ENCODE results near the gene APBB2. TPM values are rescaled to one million over a fixed set of nuclear protein-coding genes. Genes with fewer than 3 reads are reported as not detected.

The APBB2 gene
- total RNA-seq, 3 donors from 2014 or later (not counting 1 experiment from before 2014, with no cell fraction given), result 0.38 to 0.48 TPM; not detected in 1

DNA sequence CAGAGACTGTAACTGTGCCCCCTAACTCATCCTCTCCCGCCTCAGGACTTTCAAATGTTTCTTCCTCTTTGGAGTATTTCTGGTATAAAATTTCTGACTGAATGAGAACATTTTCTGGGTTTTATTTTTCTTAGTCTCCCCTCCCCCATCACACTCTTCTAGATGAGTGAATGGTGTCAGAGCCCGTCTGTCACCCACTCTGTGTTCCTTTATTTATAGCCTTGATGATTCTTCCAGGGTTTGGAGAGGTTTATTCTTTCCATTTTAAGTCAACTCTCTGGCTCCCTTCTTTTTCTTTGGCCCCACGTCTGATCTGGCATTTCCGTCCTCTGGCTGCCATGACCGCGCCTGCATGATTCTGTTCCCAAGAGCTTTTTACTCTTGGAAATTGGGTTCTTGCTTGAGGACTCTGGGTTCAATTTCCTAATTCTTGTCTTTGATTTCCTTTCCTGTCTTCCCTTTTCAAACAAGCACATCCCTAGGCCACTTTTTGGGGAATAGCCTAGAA, 335.7 kb downstream of the APBB2 start:
- no peaks in the 10 kb centered on the region for H3K4me1 Mint-ChIP-seq
- H3K27ac ChIP-seq (ENCODE audit: low read length), result no peak overlapping the region
- no peaks in the 10 kb centered on the region for H3K9me3 ChIP-seq (ENCODE audit: control insufficient read depth, insufficient read depth, low read length)
- no peaks in the 10 kb centered on the region for H3K36me3 Mint-ChIP-seq
- no peaks in the 10 kb centered on the region for H3K9me3 Mint-ChIP-seq
- H3K36me3 ChIP-seq (ENCODE audit: control insufficient read depth, insufficient read depth, low read length), result no peaks in the 10 kb centered on the region
- H3K27me3 ChIP-seq (ENCODE audit: control insufficient read depth, insufficient read depth, low read length), result no peaks in the 10 kb centered on the region
- H3K4me3 ChIP-seq (ENCODE audit: low read length), result no peak overlapping the region
- no peak overlapping the region for H3K4me3 Mint-ChIP-seq
- intact Hi-C loops (cut with micrococcal nuclease), result no loop called here
- no peak for ATAC-seq
- H3K27ac Mint-ChIP-seq, result no peak overlapping the region
- TF ChIP-seq, protein P1, sequence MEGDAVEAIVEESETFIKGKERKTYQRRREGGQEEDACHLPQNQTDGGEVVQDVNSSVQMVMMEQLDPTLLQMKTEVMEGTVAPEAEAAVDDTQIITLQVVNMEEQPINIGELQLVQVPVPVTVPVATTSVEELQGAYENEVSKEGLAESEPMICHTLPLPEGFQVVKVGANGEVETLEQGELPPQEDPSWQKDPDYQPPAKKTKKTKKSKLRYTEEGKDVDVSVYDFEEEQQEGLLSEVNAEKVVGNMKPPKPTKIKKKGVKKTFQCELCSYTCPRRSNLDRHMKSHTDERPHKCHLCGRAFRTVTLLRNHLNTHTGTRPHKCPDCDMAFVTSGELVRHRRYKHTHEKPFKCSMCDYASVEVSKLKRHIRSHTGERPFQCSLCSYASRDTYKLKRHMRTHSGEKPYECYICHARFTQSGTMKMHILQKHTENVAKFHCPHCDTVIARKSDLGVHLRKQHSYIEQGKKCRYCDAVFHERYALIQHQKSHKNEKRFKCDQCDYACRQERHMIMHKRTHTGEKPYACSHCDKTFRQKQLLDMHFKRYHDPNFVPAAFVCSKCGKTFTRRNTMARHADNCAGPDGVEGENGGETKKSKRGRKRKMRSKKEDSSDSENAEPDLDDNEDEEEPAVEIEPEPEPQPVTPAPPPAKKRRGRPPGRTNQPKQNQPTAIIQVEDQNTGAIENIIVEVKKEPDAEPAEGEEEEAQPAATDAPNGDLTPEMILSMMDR (IDR thresholded peaks at IDR 0.05), result no peak
- peaks cover 6 to 29% of the 10 kb centered on the region in 2 donors for H3K27me3 Mint-ChIP-seq (ENCODE audit: low read depth in 2 of 2)
- no peak for DNase-seq
- 91% methylated on average over 4 of the region's 6 CpGs for WGBS (ENCODE audit: insufficient coverage)
- no peaks in the 10 kb centered on the region for H3K4me1 ChIP-seq (ENCODE audit: control insufficient read depth, insufficient read depth, low read length)

DNA sequence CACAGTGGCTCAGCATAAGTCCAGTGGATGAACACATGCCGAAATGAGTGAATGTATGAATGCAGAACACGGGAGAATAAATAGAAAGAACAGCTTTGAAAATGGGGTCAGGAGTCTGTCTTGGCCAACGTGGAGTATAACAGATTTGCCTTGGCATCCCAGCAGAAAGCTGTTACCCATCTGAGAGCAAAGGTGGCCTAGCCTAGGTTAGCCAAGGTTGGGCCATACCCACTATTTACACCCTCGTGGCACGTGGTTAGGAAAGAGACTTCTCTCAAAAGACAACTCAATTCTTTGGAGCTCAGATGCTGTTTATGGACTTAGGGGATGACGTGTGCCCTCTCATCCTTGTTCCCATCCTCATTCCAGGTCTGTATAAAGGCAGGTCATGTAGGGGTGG, 337.3 kb downstream of the APBB2 start:
- Mint-ChIP-seq H3K4me1 (no peaks in the 10 kb centered on the region), H3K4me3 (no peak overlapping the region), H3K27me3 (ENCODE audit: low read depth in 2 of 2) (peaks cover 5 to 22% of the 10 kb centered on the region in 2 donors), H3K27ac (no peak overlapping the region), H3K9me3 (no peaks in the 10 kb centered on the region), H3K36me3 (no peaks in the 10 kb centered on the region)
- no peak for ATAC-seq
- Histone ChIP-seq H3K27ac (ENCODE audit: low read length) (no peak overlapping the region), H3K4me3 (ENCODE audit: low read length) (no peak overlapping the region), H3K4me1 (ENCODE audit: control insufficient read depth, insufficient read depth, low read length) (no peaks in the 10 kb centered on the region), H3K9me3 (ENCODE audit: control insufficient read depth, insufficient read depth, low read length) (no peaks in the 10 kb centered on the region), H3K36me3 (ENCODE audit: control insufficient read depth, insufficient read depth, low read length) (no peaks in the 10 kb centered on the region), H3K27me3 (ENCODE audit: control insufficient read depth, insufficient read depth, low read length) (no peaks in the 10 kb centered on the region)
- WGBS (ENCODE audit: insufficient coverage), result 90% methylated on average over 5 of the region's 6 CpGs
- TF ChIP-seq, protein P1 (IDR thresholded peaks at IDR 0.05), result no peak
- intact Hi-C loops (cut with micrococcal nuclease), result no loop called here
- no peak for DNase-seq

DNA sequence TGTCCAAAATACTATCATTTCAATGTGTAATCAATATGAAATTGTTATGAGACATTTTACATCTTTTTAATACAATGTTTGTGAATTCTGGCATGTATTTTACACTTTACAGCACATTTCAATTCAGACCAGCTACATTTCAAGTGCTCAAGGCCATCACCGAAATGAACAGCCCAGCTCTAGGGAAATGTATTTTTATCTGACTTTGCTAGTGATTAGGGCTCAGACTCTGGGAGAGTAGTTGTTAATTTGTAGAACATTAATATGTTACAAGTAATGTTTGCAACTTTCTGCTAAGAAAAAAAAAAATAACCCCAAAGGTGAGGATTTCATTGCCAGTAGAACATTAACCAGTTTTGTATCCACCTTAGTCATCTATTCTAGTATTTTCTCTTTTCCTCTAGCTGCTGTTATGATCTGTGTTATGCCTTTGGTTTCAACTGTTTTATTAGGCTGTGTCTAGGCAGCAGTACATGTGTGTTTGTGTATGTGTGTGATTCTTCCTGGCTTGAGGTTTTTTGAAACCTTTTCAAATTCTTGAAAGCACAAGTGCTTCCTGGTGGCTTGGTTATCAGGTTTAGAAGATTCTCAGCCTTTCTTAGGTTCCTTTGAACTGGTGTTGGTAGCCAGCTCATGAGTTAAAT, 338.7 kb downstream of the APBB2 start:
- no peaks in the 10 kb centered on the region for H3K36me3 Mint-ChIP-seq
- intact Hi-C loops (cut with micrococcal nuclease), result no loop called here
- TF ChIP-seq, protein P1 (IDR thresholded peaks at IDR 0.05), result no peak

DNA sequence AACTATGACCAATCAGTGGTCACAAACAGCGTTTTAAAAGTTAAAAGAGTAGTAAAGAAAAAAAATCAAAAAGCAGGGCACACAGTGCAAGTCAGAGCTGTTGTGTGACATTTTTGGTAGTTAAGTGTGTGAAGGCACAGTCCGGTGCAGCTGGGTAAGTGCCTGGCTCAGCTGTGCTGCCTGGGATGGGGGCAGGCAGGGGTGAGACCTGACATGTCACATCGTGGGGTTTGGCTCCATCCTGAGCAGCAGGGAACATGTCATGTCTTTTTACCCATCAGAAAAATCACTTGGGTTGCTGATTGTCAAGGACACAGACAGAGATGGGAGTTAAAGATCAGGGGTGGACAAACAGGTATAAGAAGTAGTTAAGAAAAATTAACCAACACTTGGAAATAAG, 339.4 kb downstream of the APBB2 start:
- no peaks in the 10 kb centered on the region for H3K4me1 Mint-ChIP-seq
- H3K9me3 ChIP-seq (ENCODE audit: control insufficient read depth, insufficient read depth, low read length), result no peaks in the 10 kb centered on the region
- no peaks in the 10 kb centered on the region for H3K36me3 ChIP-seq (ENCODE audit: control insufficient read depth, insufficient read depth, low read length)
- no peaks in the 10 kb centered on the region for H3K36me3 Mint-ChIP-seq
- peaks cover 2 to 17% of the 10 kb centered on the region in 2 donors for H3K27me3 Mint-ChIP-seq (ENCODE audit: low read depth in 2 of 2)
- H3K27me3 ChIP-seq (ENCODE audit: control insufficient read depth, insufficient read depth, low read length), result no peaks in the 10 kb centered on the region
- no peak overlapping the region for H3K27ac Mint-ChIP-seq
- WGBS (ENCODE audit: insufficient coverage), result 87% methylated on average over 3 of the region's 3 CpGs
- no peak for DNase-seq
- no peak for ATAC-seq
- no peaks in the 10 kb centered on the region for H3K4me1 ChIP-seq (ENCODE audit: control insufficient read depth, insufficient read depth, low read length)
- H3K4me3 Mint-ChIP-seq, result no peak overlapping the region
- H3K9me3 Mint-ChIP-seq, result no peaks in the 10 kb centered on the region
- H3K27ac ChIP-seq (ENCODE audit: low read length), result no peak overlapping the region
- intact Hi-C loops (cut with micrococcal nuclease), result no loop called here
- no peak overlapping the region for H3K4me3 ChIP-seq (ENCODE audit: low read length)
- TF ChIP-seq, protein P1 (IDR thresholded peaks at IDR 0.05), result no peak

More for the DNA sequence above, 338.7 kb downstream of the APBB2 start:
- H3K27me3 Mint-ChIP-seq (ENCODE audit: low read depth in 2 of 2), result peaks cover 2 to 17% of the 10 kb centered on the region in 2 donors
- Histone ChIP-seq H3K9me3 (ENCODE audit: control insufficient read depth, insufficient read depth, low read length) (no peaks in the 10 kb centered on the region), H3K27me3 (ENCODE audit: control insufficient read depth, insufficient read depth, low read length) (no peaks in the 10 kb centered on the region), H3K27ac (ENCODE audit: low read length) (no peak overlapping the region), H3K4me1 (ENCODE audit: control insufficient read depth, insufficient read depth, low read length) (no peaks in the 10 kb centered on the region), H3K36me3 (ENCODE audit: control insufficient read depth, insufficient read depth, low read length) (no peaks in the 10 kb centered on the region), H3K4me3 (ENCODE audit: low read length) (no peak overlapping the region)
- ATAC-seq, result no peak
- 88% methylated on average over 1 of the region's 1 CpG for WGBS (ENCODE audit: insufficient coverage)
- no peaks in the 10 kb centered on the region for H3K9me3 Mint-ChIP-seq
- DNase-seq, result no peak
- no peaks in the 10 kb centered on the region for H3K4me1 Mint-ChIP-seq
- no peak overlapping the region for H3K27ac Mint-ChIP-seq
- no peak overlapping the region for H3K4me3 Mint-ChIP-seq

All from natural killer cell (primary cell).